ENCODE data around the gene CH25H. TPM values are rescaled to one million over a fixed set of nuclear protein-coding genes. Genes with fewer than 3 reads are reported as not detected.
"Not testable (repeated sequence)": the region's sequence is repeated elsewhere in the genome, so short reads cannot be mapped to it uniquely, and the experiment has no call there.

Gene CH25H
- polyA plus RNA-seq, 1 of the 3 experiments (the other 2 are of a cell fraction), result not detected

DNA sequence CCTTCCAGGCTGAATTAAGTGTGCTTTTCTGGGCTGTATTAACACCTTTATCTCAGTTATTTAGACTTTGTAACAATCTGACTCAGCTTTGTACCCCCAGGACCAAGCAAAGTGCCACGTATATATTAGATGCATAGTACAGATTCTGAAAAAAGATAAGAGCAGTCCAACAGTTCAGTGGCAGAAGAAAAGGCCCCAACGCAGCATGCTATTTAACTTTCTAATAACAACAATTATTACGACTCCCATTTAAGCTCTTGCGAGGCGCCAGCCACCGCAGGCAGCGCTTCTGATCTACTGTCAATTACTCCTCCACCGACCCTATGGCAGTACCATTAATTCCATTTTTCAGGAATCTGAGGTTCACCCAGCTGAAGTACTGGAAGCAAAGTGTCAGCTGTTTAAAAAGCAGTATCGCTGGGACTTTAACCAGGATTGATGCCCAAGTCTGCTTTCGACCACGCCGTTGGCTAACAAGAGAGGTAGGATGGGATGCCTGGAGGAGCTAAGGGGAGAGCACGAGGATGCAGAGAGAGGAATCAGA is 43.8 kb upstream of the CH25H start:
- Histone ChIP-seq H3K9me3 (no peaks in the 10 kb centered on the region), H3K79me2 (ENCODE audit: insufficient read depth) (no peaks in the 10 kb centered on the region), H3K9me2 (no peaks in the 10 kb centered on the region), H3F3A (replicated peaks; ENCODE audit: insufficient read depth) (no peaks in the 10 kb centered on the region), H3K9ac (peak overlapping the region; percentile 66; the same call in 1 of the 2 replicates), H3K27me3 (ENCODE audit: insufficient read depth) (no peaks in the 10 kb centered on the region), H3K4me2 (peak overlapping the region; percentile 88), H3K4me1 (ENCODE audit: control insufficient read depth in 1 of 2, insufficient read depth in 2 of 2, low read depth in 1 of 2, low read length in 1 of 2) (peaks cover 0 to 6% of the 10 kb centered on the region in 2 experiments; a peak in 2 of 4 replicates), H3K27ac (ENCODE audit: low read depth in 2 of 2, low read length in 1 of 2) (peak overlapping the region; percentile 14 to 73; a peak in 3 of 4 replicates), H3K36me3 (replicated peaks in 1 of 2; ENCODE audit: control insufficient read depth in 1 of 2, insufficient read depth in 2 of 2, low read length in 1 of 2) (no peaks in the 10 kb centered on the region), H3K4me3 (ENCODE audit: low read depth in 2 of 2, low read length in 1 of 2) (peak overlapping the region; percentile 88 to 95), H2AFZ (ENCODE audit: low read depth) (peak overlapping the region; percentile 98), H4K20me1 (ENCODE audit: insufficient read depth) (no peaks in the 10 kb centered on the region)
- TF ChIP-seq MEF2A (IDR thresholded peaks at IDR 0.05; ENCODE audit: borderline replicate concordance, low read depth) (no peak), RCOR1 (IDR thresholded peaks at IDR 0.05; ENCODE audit: low read length) (no peak), POLR2AphosphoS5 (IDR thresholded peaks at IDR 0.05; ENCODE audit: low read depth, low read length) (no peak), NFIC (IDR thresholded peaks at IDR 0.05; ENCODE audit: borderline replicate concordance) (no peak), RAD21 (IDR thresholded peaks at IDR 0.05; ENCODE audit: low read length) (no peak), GATA2 (CRISPR knock-in tag; IDR thresholded peaks at IDR 0.05) (peak; percentile 30; the same call in 1 of the 2 replicates), CHD2 (IDR thresholded peaks at IDR 0.05; ENCODE audit: low read length, partially characterized antibody) (no peak)
- 18% methylated on average over 13 of the region's 13 CpGs for WGBS (ENCODE audit: low lambda C conversion rate)
- DNase-seq, result no peak
- ChIA-PET CTCF (interaction anchor here (0.7 to 1.6 kb wide), 9 partner anchors 21 to 318 kb away, joined by 3 to 6 read pairs (median 4); no protein-coding TSS in a partner anchor), POLR2A (interaction anchor here (1.0 kb wide), 1 partner anchor 164 kb away, joined by 3 read pairs; no protein-coding TSS in a partner anchor)

GRCh38 chr10:89248990-89249389 is 41.9 kb upstream of the CH25H start:
- no peak overlapping the region for H3K9ac ChIP-seq

DNA sequence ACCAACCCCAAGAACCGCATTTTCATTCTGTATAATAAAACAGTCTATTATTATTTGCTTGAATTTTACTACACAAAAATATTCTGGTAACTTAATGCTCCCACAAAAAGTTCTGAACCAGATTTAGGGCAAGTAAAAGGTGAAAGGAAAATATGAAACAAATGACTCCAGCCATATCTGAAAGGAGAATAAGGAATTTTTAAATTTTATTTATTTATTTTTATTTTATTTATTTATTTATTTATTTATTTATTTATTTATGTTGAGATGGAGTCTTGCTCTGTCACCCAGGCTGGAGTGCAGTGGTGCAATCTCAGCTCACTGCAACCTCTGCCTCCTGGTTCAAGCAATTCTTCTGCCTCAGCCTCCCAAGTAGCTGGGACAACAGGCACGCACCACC is 40.5 kb upstream of the CH25H start:
- H3K4me2 ChIP-seq; H3K27ac ChIP-seq (ENCODE audit: low read depth in 2 of 2, low read length in 1 of 2); H3K9me2 ChIP-seq; H2AFZ ChIP-seq (ENCODE audit: low read depth); H3K4me3 ChIP-seq (ENCODE audit: low read depth in 2 of 2, low read length in 1 of 2); H3K9ac ChIP-seq; H3K4me1 ChIP-seq (ENCODE audit: control insufficient read depth in 1 of 2, insufficient read depth in 2 of 2, low read depth in 1 of 2, low read length in 1 of 2); H3K27me3 ChIP-seq (ENCODE audit: insufficient read depth); H3K79me2 ChIP-seq (ENCODE audit: insufficient read depth); H3K9me3 ChIP-seq; H4K20me1 ChIP-seq (ENCODE audit: insufficient read depth); POLR2A ChIA-PET; DNase-seq; H3F3A ChIP-seq (replicated peaks; ENCODE audit: insufficient read depth): not testable (repeated sequence)
- 94% methylated on average over 2 of the region's 2 CpGs for WGBS (ENCODE audit: low lambda C conversion rate)
- peaks cover 3 to 11% of the 10 kb centered on the region in 2 experiments for H3K36me3 ChIP-seq (replicated peaks in 1 of 2; ENCODE audit: control insufficient read depth in 1 of 2, insufficient read depth in 2 of 2, low read length in 1 of 2)
- CTCF ChIA-PET, result interaction anchor here (0.7 kb wide), 1 partner anchor 19 kb away, joined by 5 read pairs; no protein-coding TSS in a partner anchor

More at GRCh38 chr10:89248990-89249389, 41.9 kb upstream of the CH25H start:
- Histone ChIP-seq H3K27ac (ENCODE audit: low read depth in 2 of 2, low read length in 1 of 2) (no peak overlapping the region), H4K20me1 (ENCODE audit: insufficient read depth) (no peaks in the 10 kb centered on the region), H2AFZ (ENCODE audit: low read depth) (no peak overlapping the region), H3K27me3 (ENCODE audit: insufficient read depth) (no peaks in the 10 kb centered on the region), H3K9me2 (no peaks in the 10 kb centered on the region), H3K4me2 (no peak overlapping the region), H3K36me3 (replicated peaks in 1 of 2; ENCODE audit: control insufficient read depth in 1 of 2, insufficient read depth in 2 of 2, low read length in 1 of 2) (peaks cover 0 to 6% of the 10 kb centered on the region in 2 experiments), H3K9me3 (no peaks in the 10 kb centered on the region), H3F3A (replicated peaks; ENCODE audit: insufficient read depth) (no peaks in the 10 kb centered on the region), H3K4me1 (ENCODE audit: control insufficient read depth in 1 of 2, insufficient read depth in 2 of 2, low read depth in 1 of 2, low read length in 1 of 2) (peaks cover 0 to 6% of the 10 kb centered on the region in 2 experiments; a peak in 2 of 4 replicates), H3K4me3 (ENCODE audit: low read depth in 2 of 2, low read length in 1 of 2) (no peak overlapping the region), H3K79me2 (ENCODE audit: insufficient read depth) (no peaks in the 10 kb centered on the region)
- no peak for TF ChIP-seq EZH2phosphoT487 (IDR thresholded peaks at IDR 0.05; ENCODE audit: borderline replicate concordance, low read depth)
- TF ChIP-seq RAD21 (IDR thresholded peaks at IDR 0.05; ENCODE audit: low read length), result no peak
- TF ChIP-seq, protein P1, sequence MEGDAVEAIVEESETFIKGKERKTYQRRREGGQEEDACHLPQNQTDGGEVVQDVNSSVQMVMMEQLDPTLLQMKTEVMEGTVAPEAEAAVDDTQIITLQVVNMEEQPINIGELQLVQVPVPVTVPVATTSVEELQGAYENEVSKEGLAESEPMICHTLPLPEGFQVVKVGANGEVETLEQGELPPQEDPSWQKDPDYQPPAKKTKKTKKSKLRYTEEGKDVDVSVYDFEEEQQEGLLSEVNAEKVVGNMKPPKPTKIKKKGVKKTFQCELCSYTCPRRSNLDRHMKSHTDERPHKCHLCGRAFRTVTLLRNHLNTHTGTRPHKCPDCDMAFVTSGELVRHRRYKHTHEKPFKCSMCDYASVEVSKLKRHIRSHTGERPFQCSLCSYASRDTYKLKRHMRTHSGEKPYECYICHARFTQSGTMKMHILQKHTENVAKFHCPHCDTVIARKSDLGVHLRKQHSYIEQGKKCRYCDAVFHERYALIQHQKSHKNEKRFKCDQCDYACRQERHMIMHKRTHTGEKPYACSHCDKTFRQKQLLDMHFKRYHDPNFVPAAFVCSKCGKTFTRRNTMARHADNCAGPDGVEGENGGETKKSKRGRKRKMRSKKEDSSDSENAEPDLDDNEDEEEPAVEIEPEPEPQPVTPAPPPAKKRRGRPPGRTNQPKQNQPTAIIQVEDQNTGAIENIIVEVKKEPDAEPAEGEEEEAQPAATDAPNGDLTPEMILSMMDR (IDR thresholded peaks at IDR 0.05), result no peak
- no peak for TF ChIP-seq ELF1 (IDR thresholded peaks at IDR 0.05)
- no peak for TF ChIP-seq TAF1 (IDR thresholded peaks at IDR 0.05; ENCODE audit: borderline replicate concordance, low read depth, low read length)
- no peak for TF ChIP-seq MAX (IDR thresholded peaks at IDR 0.05; ENCODE audit: low read depth)
- TF ChIP-seq GATA2 (CRISPR knock-in tag; IDR thresholded peaks at IDR 0.05), result no peak
- TF ChIP-seq NRF1 (IDR thresholded peaks at IDR 0.05; ENCODE audit: low read depth, low read length), result no peak
- TF ChIP-seq SMC3 (IDR thresholded peaks at IDR 0.05; ENCODE audit: low read depth, low read length), result no peak
- TF ChIP-seq TEAD4 (IDR thresholded peaks at IDR 0.05; ENCODE audit: borderline replicate concordance, insufficient read depth), result no peak
- TF ChIP-seq USF1 (IDR thresholded peaks at IDR 0.05; ENCODE audit: borderline replicate concordance, low read depth), result no peak
- TF ChIP-seq RXRA (IDR thresholded peaks at IDR 0.05; ENCODE audit: borderline replicate concordance, low read depth), result no peak
- TF ChIP-seq RFX5 (IDR thresholded peaks at IDR 0.05; ENCODE audit: low read length), result no peak
- no peak for TF ChIP-seq CHD2 (IDR thresholded peaks at IDR 0.05; ENCODE audit: low read length, partially characterized antibody)
- no peak for TF ChIP-seq TCF12 (IDR thresholded peaks at IDR 0.05)
- TF ChIP-seq FOXM1 (IDR thresholded peaks at IDR 0.05; ENCODE audit: low read depth), result no peak
- no peak for TF ChIP-seq EP300 (IDR thresholded peaks at IDR 0.05; ENCODE audit: borderline replicate concordance in 1 of 2, low read depth in 1 of 2, low read length in 1 of 2)
- no peak for DNase-seq
- CTCF ChIA-PET, result interaction anchor here (0.7 to 1.5 kb wide), 4 partner anchors 18 to 337 kb away, joined by 3 to 10 read pairs (median 4); no protein-coding TSS in a partner anchor
- POLR2A ChIA-PET, result no interaction called here
- WGBS (ENCODE audit: low lambda C conversion rate), result 69% methylated on average over 3 of the region's 3 CpGs
